ENCODE results near the gene LRRC8A. TPM values are rescaled to one million over a fixed set of nuclear protein-coding genes. Genes with fewer than 3 reads are reported as not detected.

The LRRC8A gene
- total and polyA plus RNA-seq, 2 donors from 2014 or later: 18.5 to 37.4 TPM

GRCh38 chr9:128887914-128888350 is 6.0 kb downstream of the LRRC8A start:
- peaks cover 0 to 34% (median 14%) of the 10 kb centered on the region in 3 donors for H3K4me1 ChIP-seq (ENCODE audit: control insufficient read depth in 2 of 3, insufficient read depth in 2 of 3, low read depth in 1 of 3, low read length in 3 of 3)
- DNase-seq (peak in 1 of 5 donors; percentile 31), FAIRE-seq (no peak)
- H3K9me3 ChIP-seq (ENCODE audit: control insufficient read depth in 2 of 3, insufficient read depth in 1 of 3, low read length in 3 of 3): no peaks in the 10 kb centered on the region
- no peak overlapping the region for H3K27ac ChIP-seq (ENCODE audit: low read depth in 2 of 2, low read length in 2 of 2)
- no peaks in the 10 kb centered on the region for H3K27me3 ChIP-seq (ENCODE audit: control insufficient read depth, insufficient read depth, low read length)
- TF ChIP-seq CTCF (IDR thresholded peaks at IDR 0.05; ENCODE audit: borderline replicate concordance, extremely low read depth, insufficient read depth): no peak
- intact Hi-C loops (cut with DNase I): no loop called here
- peaks cover 0 to 10% (median 9%) of the 10 kb centered on the region in 3 donors for H3K36me3 ChIP-seq (ENCODE audit: control insufficient read depth in 2 of 3, insufficient read depth in 3 of 3, low read length in 3 of 3)
- no peak overlapping the region for H3K4me3 ChIP-seq (ENCODE audit: low read length in 3 of 3)
- H3K9ac ChIP-seq (ENCODE audit: low read length in 3 of 3): no peak overlapping the region

DNA sequence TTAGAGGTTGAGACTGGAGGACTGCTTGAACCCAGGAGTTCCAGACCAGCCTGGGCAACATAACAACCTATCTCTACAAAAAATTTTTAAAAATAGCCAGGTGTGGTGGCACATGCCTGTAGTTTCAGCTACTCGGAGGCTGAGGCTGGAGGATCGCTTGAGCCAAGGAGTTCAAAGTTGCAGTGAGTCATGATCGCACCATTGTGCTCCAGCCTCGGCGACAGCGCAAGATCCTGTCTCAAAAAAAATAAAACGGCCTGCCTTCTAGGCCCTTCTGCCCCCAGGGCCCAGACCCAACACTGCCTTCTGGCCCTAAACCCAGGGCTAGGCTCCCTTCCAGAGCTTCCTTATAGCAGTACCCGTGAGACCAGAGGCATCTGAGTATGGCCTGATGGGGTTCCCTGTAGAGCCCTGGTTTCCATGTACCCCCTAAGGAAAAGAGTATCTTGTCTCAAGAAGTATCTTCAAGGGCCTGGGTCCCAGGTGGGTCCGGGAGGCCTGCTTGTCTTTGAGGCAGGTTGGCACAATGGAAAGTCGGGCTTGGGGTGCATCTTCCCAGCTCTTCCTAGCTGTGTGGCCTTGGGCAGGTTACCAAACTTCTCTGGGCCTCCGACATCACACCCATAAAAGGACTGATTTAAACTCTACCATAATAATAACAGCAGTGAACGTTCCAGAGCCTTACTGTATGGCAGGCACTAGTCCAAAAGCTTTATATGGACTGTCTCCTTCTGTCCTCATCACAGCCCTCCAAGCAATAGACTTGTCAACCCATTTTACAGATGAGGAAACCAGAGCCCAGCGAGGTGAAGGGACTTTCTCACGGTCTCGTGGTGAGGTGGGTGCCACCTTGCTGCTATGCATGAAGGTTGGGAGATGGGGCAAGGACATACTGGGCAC is 9.6 kb downstream of the LRRC8A start:
- Histone ChIP-seq H3K4me3 (ENCODE audit: low read length in 3 of 3) (no peak overlapping the region), H3K9ac (ENCODE audit: low read length in 3 of 3) (no peak overlapping the region), H3K36me3 (ENCODE audit: control insufficient read depth in 2 of 3, insufficient read depth in 3 of 3, low read length in 3 of 3) (peaks cover 0 to 7% (median 5%) of the 10 kb centered on the region in 3 donors), H3K4me1 (ENCODE audit: control insufficient read depth in 2 of 3, insufficient read depth in 2 of 3, low read depth in 1 of 3, low read length in 3 of 3) (peaks cover 0 to 21% (median 3%) of the 10 kb centered on the region in 3 donors), H3K27ac (ENCODE audit: low read depth in 2 of 2, low read length in 2 of 2) (peak overlapping the region; percentile 57 to 65), H3K9me3 (ENCODE audit: control insufficient read depth in 2 of 3, insufficient read depth in 1 of 3, low read length in 3 of 3) (no peaks in the 10 kb centered on the region), H3K27me3 (ENCODE audit: control insufficient read depth, insufficient read depth, low read length) (no peaks in the 10 kb centered on the region)
- DNase-seq (no peak), FAIRE-seq (no peak)
- no peak for TF ChIP-seq CTCF (IDR thresholded peaks at IDR 0.05; ENCODE audit: borderline replicate concordance, extremely low read depth, insufficient read depth)
- intact Hi-C loops (cut with DNase I): no loop called here

GRCh38 chr9:128892221-128892921 is 10.4 kb downstream of the LRRC8A start:
- FAIRE-seq: no peak
- TF ChIP-seq CTCF (IDR thresholded peaks at IDR 0.05; ENCODE audit: borderline replicate concordance, extremely low read depth, insufficient read depth): no peak
- H3K36me3 ChIP-seq (ENCODE audit: control insufficient read depth in 2 of 3, insufficient read depth in 3 of 3, low read length in 3 of 3): peaks cover 0 to 5% (median 3%) of the 10 kb centered on the region in 3 donors
- no peak overlapping the region for H3K4me3 ChIP-seq (ENCODE audit: low read length in 3 of 3)
- intact Hi-C loops (cut with DNase I): no loop called here
- H3K27ac ChIP-seq (ENCODE audit: low read depth in 2 of 2, low read length in 2 of 2): peak overlapping the region; percentile 57 to 65
- H3K9me3 ChIP-seq (ENCODE audit: control insufficient read depth in 2 of 3, insufficient read depth in 1 of 3, low read length in 3 of 3): no peaks in the 10 kb centered on the region
- H3K27me3 ChIP-seq (ENCODE audit: control insufficient read depth, insufficient read depth, low read length): no peaks in the 10 kb centered on the region
- H3K4me1 ChIP-seq (ENCODE audit: control insufficient read depth in 2 of 3, insufficient read depth in 2 of 3, low read depth in 1 of 3, low read length in 3 of 3): peaks cover 0 to 21% (median 3%) of the 10 kb centered on the region in 3 donors
- peak overlapping the region in 1 of 3 donors; percentile 49 for H3K9ac ChIP-seq (ENCODE audit: low read length in 3 of 3)
- peak in 2 of 5 donors; percentile 23 to 96 for DNase-seq

Data from kidney (tissue), 14 donors.